NCI-H526 (cell line): ENCODE results near the gene PEX6.
A peak's percentile ranks its signal among the peaks of the same experiment; 100 is the strongest.
"Not testable (repeated sequence)": the region's sequence is repeated elsewhere in the genome, so short reads cannot be mapped to it uniquely, and the experiment has no call there.

Experiments used
- DNase-seq, 2 experiments: peaks; one replicate each; lab custom pipeline; 2025; lab: John Stamatoyannopoulos, UW

Gene PEX6

GRCh38 chr6:43001843-43002242 is 22.9 kb upstream of the PEX6 start:
- DNase-seq = no peak

GRCh38 chr6:42998205-42998604 is 19.2 kb upstream of the PEX6 start:
- not testable (repeated sequence) for DNase-seq

DNA sequence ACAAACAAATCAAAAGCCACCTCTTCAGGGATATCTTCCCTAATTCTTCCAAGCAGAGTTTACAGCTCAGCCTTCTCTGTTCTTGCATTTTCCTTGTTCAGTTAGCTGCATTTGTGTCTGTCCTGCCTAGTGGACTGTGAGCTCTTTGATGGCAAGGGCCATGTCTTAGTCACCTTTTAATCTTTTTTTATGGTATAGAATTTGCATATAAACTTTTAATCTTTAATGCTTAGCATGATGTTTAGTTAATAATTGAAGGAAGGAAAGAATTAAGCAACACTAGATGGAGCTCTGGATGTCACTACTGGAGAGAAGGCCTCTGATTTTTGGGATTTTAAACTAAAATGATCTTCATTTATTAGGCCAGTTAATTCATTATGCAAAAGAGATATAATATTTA is 17.5 kb upstream of the PEX6 start:
- no peak for DNase-seq

- no peak for DNase-seq
These were observed 14.5 kb upstream of the PEX6 start for GRCh38 chr6:42993445-42993844.

DNA sequence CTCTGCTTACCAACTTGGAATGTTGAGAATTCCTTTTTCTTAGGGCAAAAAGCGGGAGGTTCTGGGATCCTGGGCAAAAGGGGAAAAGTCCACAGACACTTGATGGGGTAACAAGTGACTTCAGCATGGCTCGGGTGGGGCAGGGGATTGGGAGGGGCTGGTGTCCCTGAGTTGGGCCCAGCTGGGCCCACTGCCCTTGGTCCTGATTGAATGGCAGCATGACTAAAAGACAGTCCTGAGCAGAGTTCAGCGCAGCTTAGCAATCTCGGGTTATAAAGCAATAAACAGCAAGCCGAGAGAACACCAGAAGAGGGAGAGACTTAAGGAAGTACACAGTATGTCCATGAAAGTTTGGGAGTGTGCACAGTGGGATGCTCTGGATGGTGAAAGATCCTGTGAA is 10.9 kb upstream of the PEX6 start:
- no peak for DNase-seq

- no peak for DNase-seq
These were observed 9.6 kb upstream of the PEX6 start for GRCh38 chr6:42988486-42989020.

GRCh38 chr6:42987533-42988451 is 8.8 kb upstream of the PEX6 start:
- DNase-seq = no peak

- DNase-seq = peak in 1 of 2 experiments; percentile 30
These were observed 6.0 kb upstream of the PEX6 start for GRCh38 chr6:42984924-42985475.

DNA sequence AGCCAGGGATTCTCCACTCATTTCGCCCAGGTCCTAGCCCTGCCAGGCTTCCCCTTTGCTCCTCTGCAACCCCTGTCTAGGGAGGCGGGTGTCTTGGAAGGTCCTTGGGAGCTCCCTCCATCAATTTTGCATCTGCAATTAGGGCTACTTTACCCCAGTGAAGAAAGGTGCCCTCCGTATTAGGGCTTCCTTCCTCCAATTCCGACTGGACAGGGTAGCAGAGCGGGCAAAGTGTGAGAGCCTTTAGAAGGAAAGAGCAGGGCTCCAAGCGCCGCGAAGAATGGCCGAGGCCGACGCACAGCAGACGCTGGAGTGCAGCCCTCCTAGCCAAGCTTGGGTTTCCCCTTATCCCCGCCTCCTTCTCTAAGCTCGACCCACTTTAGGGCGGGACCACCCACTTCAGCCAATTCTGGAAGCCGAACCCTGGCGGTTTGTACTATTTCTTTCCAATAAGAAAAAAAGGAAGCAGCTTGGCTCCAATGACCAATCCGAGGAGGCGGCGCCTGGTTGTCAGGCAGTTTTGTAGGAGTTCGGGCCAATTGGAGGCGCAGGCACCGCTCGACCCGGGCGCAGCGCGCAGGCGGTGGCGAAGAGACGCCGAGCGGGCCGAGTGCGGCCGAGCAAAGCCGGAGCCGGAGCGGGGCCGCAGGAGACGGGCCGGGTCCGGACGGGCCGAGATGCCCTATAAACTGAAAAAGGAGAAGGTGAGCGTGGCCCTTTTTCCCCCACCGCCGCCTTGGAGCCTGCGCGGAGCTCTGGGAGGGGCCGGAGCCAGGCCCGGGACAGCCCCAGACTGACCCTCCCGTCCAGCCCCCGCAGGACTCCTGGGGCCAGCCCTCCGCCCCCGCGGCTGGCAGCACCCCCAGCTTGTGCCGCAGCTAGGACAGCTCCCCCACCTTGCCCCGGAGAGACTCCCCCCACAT is 5.3 kb upstream of the PEX6 start, which contains the start of gene PPP2R5D:
Gene PPP2R5D, plus strand, starts transcription at position 570 of the 923 bp plus-strand sequence. Its CDS starts 108 bp downstream, at position 678.
- peak; percentile 99 for DNase-seq

- DNase-seq = no peak
These were observed 2.9 kb upstream of the PEX6 start for GRCh38 chr6:42981836-42982235.

- no peak for DNase-seq
These were observed 669 bp upstream of the PEX6 start for GRCh38 chr6:42979523-42980177.

- DNase-seq = peak in 1 of 2 experiments; percentile 53
These were observed 518 bp downstream of the PEX6 start for GRCh38 chr6:42978487-42978838.

DNA sequence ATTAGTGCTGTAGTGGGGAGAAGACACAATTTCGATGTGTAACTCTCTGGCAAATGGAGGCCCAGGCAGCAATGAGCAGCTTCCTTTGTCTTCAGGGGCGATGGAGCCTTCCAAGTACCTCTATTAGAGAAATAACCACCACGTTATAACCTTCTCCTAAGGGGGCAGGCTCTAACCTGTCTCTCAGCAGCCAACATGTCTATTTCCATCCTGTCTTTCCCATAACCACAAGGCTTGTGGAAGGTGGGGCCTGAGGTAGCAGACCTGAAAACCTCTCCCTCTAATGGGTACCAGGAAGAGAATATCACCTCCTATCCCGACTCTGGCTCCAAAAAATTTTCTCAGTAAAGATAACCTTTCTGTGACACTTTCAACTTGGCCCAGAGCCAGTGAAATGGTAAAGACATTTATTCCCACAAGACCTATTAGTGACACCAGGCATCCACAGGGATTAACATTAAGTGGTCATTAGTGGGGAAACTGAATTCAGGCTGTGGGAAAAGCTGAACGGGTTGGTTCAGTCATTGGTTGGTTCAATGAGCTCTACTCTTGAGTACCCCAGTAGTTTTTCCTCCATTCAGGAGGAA is 4.0 kb downstream of the PEX6 start:
- no peak for DNase-seq

GRCh38 chr6:42973926-42974325 is 5.1 kb downstream of the PEX6 start:
- DNase-seq = no peak

- no peak for DNase-seq
These were observed 7.1 kb downstream of the PEX6 start for GRCh38 chr6:42971746-42972327.

GRCh38 chr6:42970871-42971612 is 7.9 kb downstream of the PEX6 start:
- DNase-seq = no peak

GRCh38 chr6:42969934-42970333 is 9.0 kb downstream of the PEX6 start:
- no peak for DNase-seq

DNA sequence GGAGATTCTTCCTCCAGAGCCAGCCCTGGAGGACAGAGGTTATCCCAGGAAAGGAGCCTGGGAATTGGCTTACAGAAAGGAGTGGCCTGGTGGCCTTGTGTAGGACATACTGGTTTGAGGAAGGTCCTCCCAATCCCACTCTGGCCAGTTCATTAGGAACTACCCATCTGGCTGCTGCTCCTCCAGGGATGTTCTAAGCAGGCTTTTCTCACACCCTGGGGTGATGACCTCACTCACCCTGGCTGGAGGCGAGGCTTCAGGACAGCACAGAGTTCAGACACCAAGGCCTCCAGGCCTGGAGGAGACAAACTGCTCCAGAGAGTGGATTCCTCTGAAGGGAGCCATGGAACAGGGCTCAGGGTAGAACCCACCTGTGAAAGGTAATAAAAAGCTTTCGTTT is 9.6 kb downstream of the PEX6 start:
- no peak for DNase-seq

DNA sequence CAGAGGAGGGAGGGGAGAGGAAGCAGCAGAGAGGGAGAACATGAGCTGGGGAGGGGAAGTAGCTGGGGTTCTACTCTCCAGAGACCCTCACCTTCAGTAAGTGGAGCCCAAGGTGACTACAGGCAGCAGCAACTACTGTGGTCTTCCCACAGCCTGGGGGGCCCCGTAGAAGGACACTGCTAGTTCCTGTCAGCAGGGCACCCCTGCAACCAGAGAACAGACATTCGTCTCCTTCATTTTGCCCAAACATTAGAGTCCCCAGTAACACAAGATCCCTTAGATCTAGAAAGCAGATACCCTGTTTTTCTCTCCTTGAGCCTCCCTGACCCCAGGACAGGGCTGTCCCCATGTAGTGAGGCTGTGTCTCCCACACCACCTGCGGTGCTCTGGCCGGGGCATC is 10.2 kb downstream of the PEX6 start:
- no peak for DNase-seq

- DNase-seq = no peak
These were observed 10.8 kb downstream of the PEX6 start for GRCh38 chr6:42968126-42968701.
